Inflammatory macrophage treated with lipopolysaccharide for 1 hour (primary cell): ENCODE data around the gene ERVK3-1.
"Not testable (repeated sequence)": the region's sequence is repeated elsewhere in the genome, so short reads cannot be mapped to it uniquely, and the experiment has no call there.

Experiments
- DNase-seq, 2 donors: peaks; one replicate each; pipeline ENCODE4 v3.0.0-alpha.2; 2020 to 2022

ERVK3-1 gene

GRCh38 chr19:58305065-58305931 is at the start of gene ERVK3-1:
Gene ERVK3-1, plus strand, starts transcription at chr19:58305377. Its CDS starts 6,792 bp downstream, at chr19:58312169.
- DNase-seq: peak; percentile 96 to 98

GRCh38 chr19:58258259-58258658 is 46.9 kb upstream of the ERVK3-1 start:
- not testable (repeated sequence) for DNase-seq

- DNase-seq: no peak
Measured at GRCh38 chr19:58261600-58261967, 43.6 kb upstream of the ERVK3-1 start.

- DNase-seq: no peak
Measured at GRCh38 chr19:58261968-58262921, 42.9 kb upstream of the ERVK3-1 start.

- DNase-seq: no peak
Measured at GRCh38 chr19:58262922-58263296, 42.3 kb upstream of the ERVK3-1 start.

- no peak for DNase-seq
Measured at GRCh38 chr19:58265100-58265499, 40.1 kb upstream of the ERVK3-1 start.

- DNase-seq: no peak
Measured at GRCh38 chr19:58268344-58268743, 36.8 kb upstream of the ERVK3-1 start.

GRCh38 chr19:58274771-58275201 is 30.4 kb upstream of the ERVK3-1 start:
- DNase-seq: no peak

GRCh38 chr19:58275564-58275963 is 29.6 kb upstream of the ERVK3-1 start:
- no peak for DNase-seq

GRCh38 chr19:58277197-58277596 is 28.0 kb upstream of the ERVK3-1 start:
- DNase-seq: no peak

- no peak for DNase-seq
Measured at GRCh38 chr19:58277748-58278540, 27.2 kb upstream of the ERVK3-1 start.

GRCh38 chr19:58278541-58279041 is 26.6 kb upstream of the ERVK3-1 start, which contains the start of gene ZNF8:
Gene ZNF8, plus strand, starts transcription at chr19:58278955. Its CDS starts 127 bp downstream, at chr19:58279082.
- DNase-seq: peak; percentile 96 to 99

- peak; percentile 35 to 51 for DNase-seq
Measured at GRCh38 chr19:58279042-58279924, 25.9 kb upstream of the ERVK3-1 start.

GRCh38 chr19:58279925-58280316 is 25.3 kb upstream of the ERVK3-1 start:
- DNase-seq: no peak

- DNase-seq: no peak
Measured at GRCh38 chr19:58284199-58284598, 21.0 kb upstream of the ERVK3-1 start.

- DNase-seq: no peak
Measured at GRCh38 chr19:58291943-58292342, 13.2 kb upstream of the ERVK3-1 start.

GRCh38 chr19:58294743-58295374 is 10.3 kb upstream of the ERVK3-1 start:
- DNase-seq: no peak

GRCh38 chr19:58296104-58296503 is 9.1 kb upstream of the ERVK3-1 start:
- DNase-seq: no peak

- DNase-seq: no peak
Measured at GRCh38 chr19:58300620-58301019, 4.6 kb upstream of the ERVK3-1 start.

GRCh38 chr19:58304255-58304654 is 922 bp upstream of the ERVK3-1 start:
- no peak for DNase-seq

- DNase-seq: no peak
Measured at GRCh38 chr19:58304748-58305064, 471 bp upstream of the ERVK3-1 start.
